Activated CD4-positive, alpha-beta T cell treated with anti-CD3 and anti-CD28 coated beads, Interleukin-2, amount 50 U/mL, for 16 hours (primary cell): Measurements from ENCODE around the gene CNTN5.
"Not testable (repeated sequence)": the region's sequence is repeated elsewhere in the genome, so short reads cannot be mapped to it uniquely, and the experiment has no call there.

ENCODE experiments used
- DNase-seq: peaks from one replicate; pipeline ENCODE4 v3.0.0-alpha.2; 2020

Gene CNTN5

DNA sequence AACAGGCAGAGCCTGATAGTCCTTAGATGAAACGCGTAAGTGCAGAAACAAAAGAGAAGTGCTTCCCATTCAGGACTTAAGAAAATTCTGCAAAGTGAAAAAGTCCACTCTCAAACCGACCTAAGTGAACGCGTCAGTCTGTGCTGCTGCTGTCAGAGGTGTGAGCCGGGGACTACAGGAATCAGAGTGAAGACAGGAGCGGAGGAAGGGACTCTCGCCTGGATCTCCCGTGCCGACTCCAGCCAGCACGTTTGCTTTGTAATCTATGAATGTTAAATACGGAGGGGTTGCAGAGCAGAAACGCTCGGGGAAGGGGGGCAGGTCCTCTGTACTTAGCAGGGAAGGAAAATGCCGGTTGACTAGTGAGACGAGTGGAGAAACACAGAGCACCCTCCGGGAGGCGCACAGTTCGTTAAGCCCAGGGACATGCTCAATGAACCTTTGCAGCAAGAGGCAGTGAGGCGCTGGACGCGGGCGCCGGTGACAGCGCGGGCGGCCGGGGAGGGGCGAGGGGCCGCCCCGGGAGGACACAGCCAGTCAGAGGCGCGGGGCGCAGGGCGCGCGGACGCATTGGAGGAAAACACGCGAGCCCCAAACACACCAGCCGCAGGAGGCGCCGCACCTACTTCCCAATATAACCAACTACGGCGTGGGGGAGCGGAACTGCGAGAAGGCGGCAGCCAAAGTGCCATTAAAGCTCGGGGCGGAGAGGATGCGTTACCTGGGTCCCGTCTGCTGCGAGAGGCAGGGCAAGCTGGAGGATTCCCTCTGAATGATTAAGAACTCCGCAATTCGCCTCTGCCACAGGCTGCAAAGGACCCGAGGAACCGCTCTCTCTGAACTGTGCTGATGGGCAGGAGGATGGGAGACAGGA lies at the start of gene CNTN5:
Gene CNTN5, plus strand, starts transcription at position 598 of the 874 bp plus-strand sequence.
- peak; percentile 10 for DNase-seq

DNA sequence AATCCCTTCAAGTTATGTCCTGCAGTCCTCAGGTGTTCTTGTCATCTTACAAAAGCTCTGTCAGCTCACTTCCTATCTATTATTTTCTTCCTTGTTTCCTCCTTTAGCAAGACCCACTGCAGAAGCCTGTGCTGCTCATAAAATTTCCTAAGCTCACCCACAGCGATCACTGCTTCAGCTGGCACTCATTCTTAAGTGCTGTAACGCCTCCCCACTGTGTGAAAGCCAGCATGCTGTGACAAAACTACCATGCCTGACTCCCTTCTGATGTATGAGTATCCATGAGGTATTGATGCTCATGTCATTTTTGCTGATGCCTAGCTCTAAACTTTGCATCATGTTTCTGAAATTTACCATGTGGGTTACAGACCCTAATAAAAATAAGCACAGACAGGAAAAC lies 41.5 kb upstream of the CNTN5 start:
- no peak for DNase-seq

DNA sequence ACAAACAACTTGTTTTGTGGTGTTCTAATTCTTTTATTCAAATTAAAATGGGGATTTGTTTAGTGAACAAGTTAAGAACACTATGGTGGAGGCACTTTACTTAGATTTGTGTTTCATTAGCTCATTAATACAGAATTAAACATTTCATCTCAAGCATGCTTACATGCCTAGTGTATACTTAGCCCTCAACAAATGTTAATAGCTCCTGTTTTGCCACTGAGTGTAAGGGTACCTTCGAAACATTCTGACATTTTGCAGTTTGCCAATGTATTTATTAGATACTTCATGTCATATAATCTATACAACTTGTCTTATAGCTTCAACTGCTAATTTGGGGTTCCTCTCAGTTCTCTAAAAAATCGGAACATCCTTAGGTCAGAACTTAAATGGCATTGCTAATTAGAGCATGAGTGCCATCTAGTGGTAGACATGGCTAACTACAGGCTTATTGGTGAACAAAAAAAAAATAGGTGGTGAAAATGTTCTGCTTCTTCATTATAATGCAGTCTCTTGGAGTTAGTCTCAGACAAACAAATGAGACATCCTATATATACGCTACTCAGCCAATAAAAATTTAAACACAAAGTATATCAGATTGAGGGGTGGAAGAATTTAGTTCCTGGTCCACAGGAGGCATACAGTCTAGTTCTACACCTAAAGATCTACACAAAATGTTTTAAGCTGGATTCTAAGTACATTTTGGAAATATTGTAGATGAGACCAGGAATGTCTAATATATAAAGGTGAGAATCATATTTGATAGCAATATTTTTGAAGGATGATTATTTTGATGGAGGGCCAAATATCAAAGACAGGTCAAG lies 4.9 kb upstream of the CNTN5 start:
- peak; percentile 35 for DNase-seq

DNA sequence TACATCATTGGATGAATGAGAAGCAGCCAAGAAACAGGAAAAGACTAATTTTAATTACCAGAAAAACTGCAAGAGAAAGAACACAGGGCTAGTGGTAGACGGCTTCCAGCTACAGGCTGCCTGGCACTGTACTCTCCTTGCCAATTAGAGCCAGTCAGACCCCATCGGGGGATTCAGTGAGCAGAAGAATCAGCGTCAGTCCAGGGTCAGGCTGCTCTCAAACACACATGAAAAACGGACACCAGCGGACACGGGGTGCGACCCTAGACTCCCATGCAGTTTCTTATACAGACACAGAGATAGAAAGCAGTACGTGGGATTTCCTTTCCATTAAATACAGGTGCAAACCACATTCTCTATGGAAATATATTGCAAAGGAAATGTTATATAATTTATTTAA lies 1.1 kb upstream of the CNTN5 start:
- no peak for DNase-seq

DNA sequence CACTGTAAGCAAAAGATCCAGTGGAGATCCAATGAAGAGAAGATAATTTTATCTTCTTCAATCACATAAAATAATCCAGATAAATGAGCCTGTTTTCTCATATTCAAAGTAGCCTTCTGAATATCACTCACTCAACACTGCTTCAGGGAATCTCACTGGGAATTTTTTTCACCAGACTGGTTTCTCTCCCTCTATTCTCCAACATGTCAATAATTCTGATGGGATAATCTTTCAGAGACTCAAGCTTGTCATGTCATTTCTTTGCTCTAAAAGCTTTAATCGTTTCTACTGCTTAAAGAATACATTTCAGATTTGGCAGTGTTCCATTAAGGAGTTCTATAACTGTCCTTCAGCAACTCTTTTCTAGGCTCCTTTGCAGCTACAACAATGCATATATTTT lies 16.3 kb downstream of the CNTN5 start:
- DNase-seq, result no peak

DNA sequence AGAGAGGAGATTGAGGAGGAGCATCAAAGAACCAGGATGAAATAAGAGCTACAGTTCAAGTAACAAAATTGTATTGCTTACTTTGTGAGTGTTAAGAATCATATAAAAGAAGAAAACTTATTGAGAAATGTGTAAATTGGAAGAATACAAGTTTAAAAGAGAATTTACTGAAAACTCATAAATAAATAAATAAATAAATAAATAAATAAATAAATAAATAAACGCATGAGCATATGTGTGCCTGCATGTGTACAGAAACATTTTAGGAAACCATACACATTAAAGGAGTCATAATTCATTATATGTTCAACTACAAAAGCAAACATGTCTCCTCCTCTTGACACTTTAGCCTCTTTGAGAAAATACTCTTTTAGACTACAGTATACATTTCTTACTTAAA lies 42.6 kb downstream of the CNTN5 start:
- DNase-seq, result no peak

DNA sequence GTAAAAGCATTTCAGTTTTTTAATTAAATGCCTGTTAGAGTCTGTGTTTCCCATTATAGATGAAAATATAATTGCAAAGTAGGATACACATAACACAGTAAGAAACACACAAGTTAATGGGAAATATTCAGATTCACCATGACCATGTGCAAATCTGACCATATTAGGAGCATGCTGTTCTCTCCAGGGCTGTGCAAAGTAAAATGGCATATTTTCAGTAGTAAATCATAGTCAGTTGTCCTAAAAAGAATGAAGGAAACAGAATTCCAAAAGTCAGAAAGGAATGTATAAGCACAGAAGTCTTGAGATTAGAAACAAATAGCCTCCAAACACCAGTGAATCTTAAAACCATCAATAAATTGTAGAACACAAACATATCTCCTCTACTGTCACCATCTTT lies 44.4 kb downstream of the CNTN5 start:
- DNase-seq, result no peak

DNA sequence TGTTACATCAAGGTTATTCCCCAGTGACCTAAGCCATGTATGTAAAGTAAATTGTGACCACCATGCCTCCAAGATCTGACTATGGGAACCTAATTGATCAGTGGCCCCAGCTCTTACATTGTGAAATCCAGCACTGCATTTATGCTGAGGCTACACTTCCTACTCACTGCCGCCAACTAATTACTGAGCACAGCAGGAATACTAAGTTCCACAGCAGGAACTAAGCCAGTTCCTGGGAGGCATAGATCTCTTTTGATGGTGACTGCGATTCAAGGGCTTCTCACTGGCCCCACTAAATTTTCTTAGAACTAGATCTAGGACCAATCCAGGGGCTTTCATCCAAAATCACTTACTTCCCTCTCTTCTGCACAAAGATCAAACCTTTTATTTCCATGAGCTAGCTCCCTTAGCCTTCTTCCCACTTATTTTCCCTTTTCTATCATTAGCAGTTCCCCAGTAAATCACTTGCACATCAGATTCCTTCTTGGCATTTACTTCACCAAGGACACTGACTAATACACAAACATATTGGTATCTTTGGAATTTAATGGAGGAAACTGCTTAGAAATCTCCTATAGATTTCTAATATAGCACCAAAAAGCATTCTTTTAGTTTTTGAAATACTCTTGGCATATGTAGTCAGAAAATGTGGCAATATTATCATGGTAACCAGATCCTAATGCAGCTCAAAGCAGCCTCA lies 46.0 kb downstream of the CNTN5 start:
- DNase-seq, result no peak

DNA sequence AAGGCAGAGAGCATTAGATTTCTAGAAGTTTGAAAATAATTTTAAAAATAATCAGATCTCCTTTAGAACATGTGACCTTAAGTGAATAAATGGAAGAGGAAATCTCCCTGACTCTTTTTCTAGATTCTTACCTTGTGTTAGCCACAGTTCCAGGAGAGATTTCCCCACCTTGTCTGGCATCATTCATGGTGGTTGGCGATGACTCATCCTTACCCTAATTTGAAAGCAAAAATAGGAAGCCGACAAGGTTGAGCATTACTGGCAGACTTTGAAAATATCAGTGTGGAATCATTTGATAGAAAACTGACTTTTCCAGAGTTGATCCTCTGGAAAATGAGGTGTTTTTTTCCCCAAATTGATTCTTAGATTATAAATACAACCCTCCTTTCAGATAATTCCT lies 48.1 kb downstream of the CNTN5 start:
- no peak for DNase-seq

DNA sequence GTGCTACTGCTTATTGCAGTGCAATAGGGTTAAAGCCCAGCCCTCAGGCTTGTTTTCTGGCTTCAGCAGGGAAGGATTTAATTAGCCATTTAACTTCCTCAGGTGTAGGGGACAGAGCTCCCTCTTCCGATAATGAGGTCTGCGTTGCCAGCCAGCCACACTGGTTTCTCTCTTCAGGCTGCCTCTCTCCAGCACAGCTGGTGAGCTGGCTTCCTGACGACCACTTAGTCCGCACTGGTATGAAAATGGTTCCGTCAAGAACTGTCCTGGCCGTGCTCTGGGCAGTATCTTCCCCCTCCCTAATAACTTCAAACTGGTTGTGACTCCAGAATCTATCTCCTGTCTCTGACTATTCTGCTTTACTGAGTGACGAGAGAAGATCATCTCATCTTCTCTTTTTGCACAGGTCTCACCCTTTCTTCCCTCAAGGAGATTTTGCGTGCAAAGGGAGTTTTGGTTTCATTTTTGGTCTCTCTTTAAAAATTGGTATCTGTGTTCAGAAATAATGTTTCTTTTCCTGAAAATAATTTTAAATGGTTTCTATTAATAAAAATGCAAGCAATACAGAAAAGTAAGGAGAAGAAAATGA lies 49.2 kb downstream of the CNTN5 start:
- no peak for DNase-seq

DNA sequence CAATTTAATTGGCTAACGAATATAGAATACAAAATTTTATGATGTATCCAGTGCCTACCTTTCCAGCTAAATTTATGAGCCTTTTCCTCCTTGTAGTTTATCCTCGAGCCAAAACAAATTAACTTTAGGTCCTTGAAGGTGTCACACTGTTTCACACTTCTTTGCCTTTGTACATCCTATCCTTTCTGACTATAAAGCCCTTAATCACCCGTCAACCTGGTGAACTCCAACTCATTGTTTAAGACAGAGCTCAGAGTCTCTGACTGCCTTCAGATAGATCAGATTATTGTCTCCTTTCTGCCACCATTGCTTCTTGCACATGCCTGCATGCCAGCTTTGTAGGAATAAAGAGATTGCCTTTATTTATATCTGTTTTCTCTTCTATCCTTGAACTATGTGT lies 58.8 kb downstream of the CNTN5 start:
- no peak for DNase-seq

DNA sequence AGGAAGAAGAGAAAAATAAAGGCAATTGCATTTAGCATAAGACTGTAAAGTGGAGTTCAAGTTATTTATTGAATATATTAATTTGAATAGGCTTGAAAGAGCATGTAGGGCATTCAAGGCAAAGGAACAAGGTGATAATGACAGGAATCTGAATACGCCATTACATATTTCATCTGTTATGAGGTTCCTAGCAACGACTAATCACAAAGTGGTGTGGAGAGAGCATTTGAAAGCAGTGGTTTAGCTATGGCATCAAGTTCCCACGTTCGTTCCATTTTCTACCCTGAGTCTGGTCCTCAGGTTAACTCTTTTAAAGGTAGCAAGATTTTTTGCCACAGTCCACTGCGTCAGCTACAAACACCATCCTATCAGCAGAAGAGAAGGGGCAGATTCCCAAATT lies 59.4 kb downstream of the CNTN5 start:
- DNase-seq, result no peak

DNA sequence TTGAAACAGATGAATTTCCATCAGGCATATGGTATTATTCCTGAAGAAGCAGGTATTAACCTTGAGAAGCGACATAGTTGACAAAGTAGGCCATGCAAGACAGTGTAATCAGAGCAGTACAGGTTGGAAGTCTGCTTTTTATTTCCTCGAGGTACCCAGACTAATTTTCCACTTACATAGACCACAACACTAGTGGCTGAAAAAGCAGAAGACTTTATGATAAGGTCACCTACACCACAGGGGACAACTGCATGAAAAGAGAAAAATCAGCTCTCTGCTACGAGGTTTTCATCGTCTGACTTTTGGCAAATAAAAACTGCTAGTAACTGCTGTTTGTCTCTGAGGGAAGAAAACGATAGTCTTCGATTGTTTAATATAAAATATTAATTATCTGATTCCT lies 77.5 kb downstream of the CNTN5 start:
- no peak for DNase-seq

DNA sequence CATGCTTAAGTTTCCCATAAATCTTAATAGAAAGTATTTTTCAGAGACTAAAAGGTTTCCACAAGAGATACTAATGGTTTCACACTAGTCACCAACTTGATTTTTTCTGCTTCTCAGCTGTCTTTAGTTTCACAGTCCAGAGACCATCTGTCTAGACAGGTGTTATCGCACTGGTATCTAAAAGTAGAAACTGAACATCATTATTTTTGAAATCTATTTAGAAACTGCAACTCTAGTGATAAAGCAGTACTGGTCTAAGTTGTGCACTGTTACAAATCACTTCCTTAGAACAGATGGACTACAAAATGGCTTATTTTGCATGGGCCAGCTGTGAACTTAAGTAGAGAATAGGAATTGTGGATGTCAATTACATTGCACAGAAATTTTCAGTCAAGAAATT lies 78.0 kb downstream of the CNTN5 start:
- no peak for DNase-seq

DNA sequence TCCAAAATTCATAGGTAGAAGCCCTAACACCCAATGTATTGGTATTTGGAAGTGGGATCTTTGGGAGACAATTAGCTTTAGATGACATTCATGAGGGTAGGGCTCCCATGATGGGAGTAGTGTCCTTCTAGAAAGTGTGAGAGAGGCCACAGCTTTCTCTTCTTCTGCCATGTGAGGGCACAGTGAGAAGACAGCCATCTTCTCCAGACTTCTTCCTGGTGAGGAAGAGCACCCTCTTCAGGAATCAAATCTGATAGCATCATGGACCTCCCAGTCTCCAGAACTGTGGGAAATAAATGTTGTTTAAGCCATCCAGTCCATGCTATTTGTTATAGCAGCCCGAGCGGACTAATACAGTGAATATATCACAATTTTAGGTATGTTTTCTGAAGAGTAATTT lies 96.9 kb downstream of the CNTN5 start:
- DNase-seq, result no peak

DNA sequence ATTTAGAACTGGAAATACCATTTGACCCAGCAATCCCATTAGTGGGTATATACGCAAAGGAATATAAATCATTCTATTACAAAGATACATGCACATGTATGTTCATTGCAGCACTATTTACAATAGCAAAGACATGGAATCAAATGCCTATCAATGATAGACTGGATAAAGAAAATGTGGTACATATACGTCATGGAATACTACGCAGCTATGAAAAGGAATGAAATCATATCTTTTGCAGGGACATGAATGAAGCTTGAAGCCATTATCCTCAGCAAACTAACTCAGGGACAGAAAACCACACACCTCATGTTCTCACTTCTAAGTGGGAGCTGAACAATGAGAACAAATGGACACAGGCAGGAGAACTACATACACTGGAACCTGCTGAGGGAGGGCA lies 113.1 kb downstream of the CNTN5 start:
- not testable (repeated sequence) for DNase-seq

DNA sequence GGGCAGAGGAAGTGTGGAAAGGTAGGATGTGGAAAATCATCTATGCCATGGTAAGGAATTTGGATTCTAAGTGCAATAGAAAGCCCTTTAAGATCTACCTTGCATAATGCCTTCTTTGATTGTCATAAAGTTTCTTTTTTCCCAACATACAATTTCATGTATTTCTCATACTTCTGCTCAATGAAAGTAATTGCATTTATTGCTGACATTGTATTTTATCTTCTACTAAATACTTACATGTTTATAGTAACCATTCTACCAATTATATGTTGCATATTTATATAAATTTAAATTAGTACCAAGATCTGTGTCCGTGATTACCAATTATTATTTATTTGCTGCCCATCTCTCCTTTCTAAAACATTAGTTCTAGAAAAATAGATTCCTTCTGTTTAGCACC lies 114.8 kb downstream of the CNTN5 start:
- DNase-seq, result no peak

DNA sequence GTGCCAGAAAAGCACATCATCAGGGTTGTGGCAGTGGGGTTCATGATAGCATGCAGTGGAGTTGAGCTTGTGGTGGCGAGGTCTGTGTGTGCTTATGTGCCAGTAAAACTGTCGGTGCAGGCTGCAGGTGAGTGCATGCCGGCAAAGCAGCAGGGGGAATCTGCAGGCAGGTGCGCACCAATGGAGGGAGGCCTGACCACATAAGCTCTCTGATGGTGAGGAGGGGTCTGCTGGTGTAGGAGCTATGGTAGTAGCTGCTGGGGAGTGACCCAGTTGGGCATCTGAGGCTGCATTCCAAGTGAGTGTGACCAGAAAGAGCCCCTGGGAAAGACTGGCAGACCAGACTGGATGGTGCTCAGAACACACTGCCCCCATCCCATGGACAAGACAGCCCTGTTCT lies 121.5 kb downstream of the CNTN5 start:
- DNase-seq, result no peak

DNA sequence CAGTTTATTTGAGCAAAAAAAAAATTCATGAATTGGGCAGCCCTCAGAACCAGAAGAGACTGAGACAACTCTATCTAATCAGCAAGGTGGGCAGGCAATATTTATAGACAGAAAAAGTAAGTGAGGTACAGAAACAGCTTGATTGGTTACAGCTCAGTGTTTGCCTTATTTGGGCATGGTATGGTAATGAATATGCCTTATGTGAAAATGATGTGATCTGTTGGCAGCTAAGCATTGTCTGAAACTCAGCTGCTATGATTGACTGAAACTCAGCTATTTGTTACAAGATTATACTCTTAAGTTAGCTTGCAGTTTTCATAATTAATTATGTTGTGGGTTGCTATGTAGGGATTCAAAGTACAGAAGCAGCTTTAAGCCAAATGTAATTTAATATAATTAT lies 127.6 kb downstream of the CNTN5 start:
- no peak for DNase-seq

DNA sequence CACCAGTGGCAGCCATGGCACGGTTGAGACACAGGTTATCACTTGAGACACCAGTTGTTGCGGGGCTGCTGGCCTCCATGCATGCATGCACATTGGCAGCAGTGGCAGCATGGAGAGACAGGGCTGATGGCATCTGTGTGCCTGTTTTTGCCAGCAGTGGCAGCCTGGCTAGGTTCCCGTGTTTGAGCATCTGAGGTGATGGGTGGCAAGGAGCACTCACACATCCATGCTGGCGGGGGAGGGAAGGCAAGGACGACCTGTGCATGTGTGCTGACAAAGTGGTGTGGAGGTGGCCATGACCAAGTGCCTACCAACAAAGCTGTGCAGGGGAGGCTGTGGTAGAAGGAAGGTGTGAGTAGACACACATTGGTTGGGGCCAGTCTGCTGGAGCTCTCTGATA lies 133.5 kb downstream of the CNTN5 start:
- no peak for DNase-seq

DNA sequence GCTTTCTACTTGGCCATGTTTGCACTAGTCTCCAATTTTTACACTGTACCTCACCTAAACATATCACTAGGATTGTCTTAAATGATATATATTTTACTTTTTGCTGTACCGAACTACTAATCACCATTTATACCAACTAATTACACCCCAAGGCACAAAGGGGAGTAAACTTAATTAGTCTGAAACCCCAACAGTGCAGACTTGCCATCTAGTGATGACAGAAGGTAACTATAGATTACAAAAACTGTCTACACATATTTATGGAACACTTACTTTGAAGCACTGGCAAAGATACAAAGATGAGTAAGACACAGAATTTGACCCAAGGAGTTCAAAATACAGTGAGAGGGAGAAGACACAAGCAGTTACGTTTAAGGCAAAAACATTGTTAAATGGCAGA lies 139.7 kb downstream of the CNTN5 start:
- no peak for DNase-seq

DNA sequence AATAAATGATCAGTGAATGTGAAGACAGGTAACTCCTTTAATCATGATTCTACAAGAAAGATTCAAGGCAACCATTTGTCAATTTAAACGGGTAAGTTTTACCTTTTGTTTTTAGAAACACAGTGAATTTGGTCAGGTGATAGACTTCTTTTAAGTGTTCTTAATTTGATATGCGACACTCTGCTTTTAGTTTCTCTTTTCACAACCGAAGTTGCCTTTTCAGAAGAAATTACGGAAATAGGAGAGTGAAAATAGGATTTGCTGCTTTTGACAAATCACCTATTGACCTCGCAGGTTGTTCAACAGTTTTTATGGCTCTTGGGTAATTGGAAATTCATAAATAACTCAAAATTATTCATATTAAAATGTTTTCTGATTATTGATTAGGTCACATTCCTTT lies 142.1 kb downstream of the CNTN5 start:
- DNase-seq, result no peak

DNA sequence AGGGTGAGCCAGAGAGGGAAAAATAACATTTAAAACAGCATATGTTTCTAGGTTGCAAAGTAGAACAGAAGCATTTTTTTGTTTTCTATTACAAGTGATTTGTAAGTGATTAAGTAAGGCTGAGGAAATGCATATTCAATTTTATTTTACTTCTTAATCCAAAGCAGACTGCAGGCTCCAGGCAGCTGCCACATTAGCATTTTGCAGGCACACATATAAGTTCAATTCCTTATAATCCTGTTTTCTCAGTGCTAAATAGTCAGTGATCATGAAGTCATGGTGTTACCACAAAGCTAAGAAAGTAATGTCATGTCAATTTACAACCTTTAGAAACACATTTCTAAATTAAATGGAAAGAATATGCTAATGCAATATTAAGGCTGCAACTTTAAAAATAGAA lies 149.8 kb downstream of the CNTN5 start:
- DNase-seq, result no peak
